NCI-H748 treated with DMSO at 0.1 percent for 48 hours (cell line): ENCODE results near the gene STK25.
A peak's percentile ranks its signal among the peaks of the same experiment; 100 is the strongest.

Experiments
- DNase-seq: peaks from one replicate; lab custom pipeline; 2025; lab: John Stamatoyannopoulos, UW

Gene STK25

GRCh38 chr2:241508240-241509154 lies at the start of gene STK25:
STK25 (minus strand) TSS chr2:241508584; CDS start chr2:241508035, 549 bp downstream.
- peak; percentile 89 for DNase-seq

- DNase-seq = no peak
These were observed 48.4 kb upstream of the STK25 start for GRCh38 chr2:241556746-241557145.

GRCh38 chr2:241555711-241556110 lies 47.3 kb upstream of the STK25 start:
- DNase-seq = no peak

- no peak for DNase-seq
These were observed 46.4 kb upstream of the STK25 start for GRCh38 chr2:241554610-241555322.

GRCh38 chr2:241553981-241554380 lies 45.6 kb upstream of the STK25 start:
- DNase-seq = no peak

- DNase-seq = no peak
These were observed 45.1 kb upstream of the STK25 start for GRCh38 chr2:241553512-241553830.

- DNase-seq = no peak
These were observed 43.8 kb upstream of the STK25 start for GRCh38 chr2:241551998-241552737.

- no peak for DNase-seq
These were observed 43.2 kb upstream of the STK25 start for GRCh38 chr2:241551599-241551997.

GRCh38 chr2:241550616-241551580 lies 42.5 kb upstream of the STK25 start:
- no peak for DNase-seq

- DNase-seq = no peak
These were observed 40.1 kb upstream of the STK25 start for GRCh38 chr2:241548451-241548835.

GRCh38 chr2:241547781-241548450 lies 39.5 kb upstream of the STK25 start:
- DNase-seq = no peak

GRCh38 chr2:241546771-241547498 lies 38.6 kb upstream of the STK25 start:
- no peak for DNase-seq

- no peak for DNase-seq
These were observed 37.4 kb upstream of the STK25 start for GRCh38 chr2:241545523-241546473.

GRCh38 chr2:241545106-241545505 lies 36.7 kb upstream of the STK25 start:
- no peak for DNase-seq

- DNase-seq = no peak
These were observed 33.9 kb upstream of the STK25 start for GRCh38 chr2:241542278-241542605.

- no peak for DNase-seq
These were observed 33.3 kb upstream of the STK25 start for GRCh38 chr2:241541564-241542277.

- DNase-seq = peak; percentile 40
These were observed 32.6 kb upstream of the STK25 start for GRCh38 chr2:241540771-241541561.

GRCh38 chr2:241540401-241540770 lies 32.0 kb upstream of the STK25 start:
- DNase-seq = no peak
